GM21447 (cell line): ENCODE results near the gene MFSD6L.

Experiments used
- ATAC-seq: cut with Tn5 transposase; IDR thresholded peaks from one replicate; pipeline ENCODE4 v1.9.1; 2021; ENCODE audit not compliant: unreplicated experiment

The MFSD6L gene

GRCh38 chr17:8794636-8795035 lies 4.5 kb downstream of the MFSD6L start:
- no peak for ATAC-seq

GRCh38 chr17:8793649-8794048 lies 5.5 kb downstream of the MFSD6L start:
- ATAC-seq = no peak

- ATAC-seq = no peak
Observed at GRCh38 chr17:8792646-8793045, 6.5 kb downstream of the MFSD6L start.

GRCh38 chr17:8791910-8792270 lies 7.3 kb downstream of the MFSD6L start:
- no peak for ATAC-seq

- no peak for ATAC-seq
Observed at GRCh38 chr17:8791248-8791909, 7.8 kb downstream of the MFSD6L start.

GRCh38 chr17:8789743-8790142 lies 9.4 kb downstream of the MFSD6L start:
- no peak for ATAC-seq

GRCh38 chr17:8788998-8789397 lies 10.2 kb downstream of the MFSD6L start:
- ATAC-seq = no peak

- ATAC-seq = no peak
Observed at GRCh38 chr17:8785547-8786413, 13.4 kb downstream of the MFSD6L start.

GRCh38 chr17:8782176-8782575 lies 17.0 kb downstream of the MFSD6L start:
- no peak for ATAC-seq

- no peak for ATAC-seq
Observed at GRCh38 chr17:8781776-8782175, 17.4 kb downstream of the MFSD6L start.

GRCh38 chr17:8776881-8777280 lies 22.3 kb downstream of the MFSD6L start:
- no peak for ATAC-seq

GRCh38 chr17:8776248-8776647 lies 22.9 kb downstream of the MFSD6L start:
- ATAC-seq = no peak

GRCh38 chr17:8766731-8767130 lies 32.4 kb downstream of the MFSD6L start:
- ATAC-seq = no peak

GRCh38 chr17:8762012-8762411 lies 37.2 kb downstream of the MFSD6L start:
- ATAC-seq = no peak

- ATAC-seq = no peak
Observed at GRCh38 chr17:8758137-8758596, 41.0 kb downstream of the MFSD6L start, which contains the start of gene SPDYE4. SPDYE4 (minus strand) TSS chr17:8758546; CDS start chr17:8758382, 164 bp downstream.

GRCh38 chr17:8757189-8757588 lies 42.0 kb downstream of the MFSD6L start:
- ATAC-seq = no peak

- ATAC-seq = no peak
Observed at GRCh38 chr17:8755590-8756255, 43.4 kb downstream of the MFSD6L start.

- no peak for ATAC-seq
Observed at GRCh38 chr17:8754890-8755289, 44.3 kb downstream of the MFSD6L start.

- no peak for ATAC-seq
Observed at GRCh38 chr17:8753976-8754440, 45.2 kb downstream of the MFSD6L start.

- ATAC-seq = no peak
Observed at GRCh38 chr17:8753136-8753975, 45.8 kb downstream of the MFSD6L start.

GRCh38 chr17:8749616-8750015 lies 49.5 kb downstream of the MFSD6L start:
- ATAC-seq = no peak
